HUES48 (cell line): ENCODE measurements around the gene AOX1.
"Not testable (repeated sequence)": the region's sequence is repeated elsewhere in the genome, so short reads cannot be mapped to it uniquely, and the experiment has no call there.

Source experiments
- H3K27ac ChIP-seq: one replicate; pipeline ENCODE4 v1.7.0; 2013; ENCODE audit warnings: low read depth, low read length, inconsistent platforms
- H3K27me3 ChIP-seq: 2 replicates; pipeline ENCODE4 v1.6.1; 2013; ENCODE audit warnings: mild to moderate bottlenecking, low read length; ENCODE audit not compliant: control insufficient read depth, insufficient read depth
- H3K36me3 ChIP-seq: 2 replicates; pipeline ENCODE4 v1.6.1; 2013; ENCODE audit warnings: low read length; ENCODE audit not compliant: control insufficient read depth, insufficient read depth
- H3K4me1 ChIP-seq: 2 replicates; pipeline ENCODE4 v1.6.1; 2013; ENCODE audit warnings: mild to moderate bottlenecking, low read length; ENCODE audit not compliant: control insufficient read depth, insufficient read depth
- H3K4me3 ChIP-seq: 2 replicates; pipeline ENCODE4 v1.5.1; 2013; ENCODE audit warnings: mild to moderate bottlenecking, low read depth, low read length
- H3K9ac ChIP-seq: 2 replicates; pipeline ENCODE4 v1.6.1; 2013; ENCODE audit warnings: mild to moderate bottlenecking, low read depth, low read length, moderate library complexity
- H3K9me3 ChIP-seq: 2 replicates; pipeline ENCODE4 v1.6.1; 2013; ENCODE audit warnings: low read length; ENCODE audit not compliant: control insufficient read depth, insufficient read depth

Gene AOX1

GRCh38 chr2:200682407-200682806, 96.6 kb downstream of the AOX1 start:
- not testable (repeated sequence) for H3K36me3 ChIP-seq, H3K9ac ChIP-seq, H3K27me3 ChIP-seq, H3K9me3 ChIP-seq, H3K4me3 ChIP-seq, H3K27ac ChIP-seq, H3K4me1 ChIP-seq

- Histone ChIP-seq H3K36me3 (no peaks in the 10 kb centered on the region), H3K27ac (no peak overlapping the region), H3K9ac (no peak overlapping the region), H3K9me3 (no peaks in the 10 kb centered on the region), H3K4me1 (no peaks in the 10 kb centered on the region), H3K27me3 (no peaks in the 10 kb centered on the region), H3K4me3 (no peak overlapping the region)
Observed at GRCh38 chr2:200687922-200688920, 102.4 kb downstream of the AOX1 start.

GRCh38 chr2:200689115-200689514, 103.3 kb downstream of the AOX1 start:
- no peak overlapping the region for H3K9ac ChIP-seq

DNA sequence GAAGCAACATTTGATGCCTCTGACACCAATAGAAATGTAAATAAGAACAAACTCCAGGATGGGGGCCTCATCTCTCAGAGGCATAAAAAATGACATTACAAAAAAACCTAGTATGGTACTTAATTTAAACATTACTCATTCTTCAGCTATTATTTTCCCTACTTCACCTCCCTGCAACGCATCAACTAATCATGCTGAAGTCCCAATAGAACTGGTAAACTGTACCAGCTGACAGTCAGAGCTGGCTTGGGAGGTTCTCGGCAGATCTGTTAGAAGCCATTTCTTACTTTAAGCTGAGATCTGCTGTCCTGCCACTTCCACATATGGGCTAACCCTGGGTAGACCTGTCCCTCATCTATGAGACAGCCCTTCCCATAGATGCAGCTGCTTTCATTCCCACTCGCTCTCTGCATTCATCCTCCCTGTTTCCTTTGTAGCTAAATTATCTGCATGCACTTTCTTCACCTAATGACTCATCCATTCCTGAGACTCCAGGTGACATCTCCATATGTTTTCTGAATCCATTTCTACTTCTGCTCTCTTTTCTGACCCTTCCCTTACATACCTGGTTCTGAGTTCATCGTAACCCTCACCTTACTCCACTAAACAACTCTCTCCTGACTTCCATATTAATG, 108.1 kb downstream of the AOX1 start:
- Histone ChIP-seq H3K27ac (no peak overlapping the region), H3K9me3 (no peaks in the 10 kb centered on the region), H3K4me3 (no peak overlapping the region), H3K27me3 (no peaks in the 10 kb centered on the region), H3K9ac (no peak overlapping the region), H3K36me3 (no peaks in the 10 kb centered on the region), H3K4me1 (no peaks in the 10 kb centered on the region)

More at GRCh38 chr2:200689115-200689514, 103.3 kb downstream of the AOX1 start:
- no peaks in the 10 kb centered on the region for H3K9me3 ChIP-seq
- H3K36me3 ChIP-seq = no peaks in the 10 kb centered on the region
- H3K27ac ChIP-seq = no peak overlapping the region
- H3K27me3 ChIP-seq = no peaks in the 10 kb centered on the region
- H3K4me3 ChIP-seq = no peak overlapping the region
- H3K4me1 ChIP-seq = no peaks in the 10 kb centered on the region

DNA sequence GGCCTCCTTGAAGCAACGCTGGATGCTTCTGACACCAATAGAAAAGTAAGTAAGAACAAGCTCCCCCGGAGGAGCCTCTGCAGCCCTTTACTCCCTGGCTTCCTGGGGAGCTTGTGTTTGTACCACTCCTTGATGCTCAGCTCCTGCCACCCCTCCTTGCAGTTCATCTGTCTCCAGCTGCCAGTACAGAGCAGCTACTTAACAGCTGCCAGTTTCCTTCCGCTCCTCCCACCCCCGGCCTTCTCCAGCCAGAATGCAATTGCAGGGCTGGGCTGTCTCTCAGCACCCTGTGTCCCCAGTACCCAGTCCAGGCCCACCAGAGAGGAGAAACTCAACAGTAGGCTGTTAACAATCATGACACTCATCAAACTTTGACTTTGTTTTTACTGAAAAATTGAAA, 109.4 kb downstream of the AOX1 start:
- Histone ChIP-seq H3K4me3 (no peak overlapping the region), H3K9me3 (no peaks in the 10 kb centered on the region), H3K27me3 (no peaks in the 10 kb centered on the region), H3K9ac (no peak overlapping the region), H3K4me1 (no peaks in the 10 kb centered on the region), H3K27ac (no peak overlapping the region), H3K36me3 (no peaks in the 10 kb centered on the region)

DNA sequence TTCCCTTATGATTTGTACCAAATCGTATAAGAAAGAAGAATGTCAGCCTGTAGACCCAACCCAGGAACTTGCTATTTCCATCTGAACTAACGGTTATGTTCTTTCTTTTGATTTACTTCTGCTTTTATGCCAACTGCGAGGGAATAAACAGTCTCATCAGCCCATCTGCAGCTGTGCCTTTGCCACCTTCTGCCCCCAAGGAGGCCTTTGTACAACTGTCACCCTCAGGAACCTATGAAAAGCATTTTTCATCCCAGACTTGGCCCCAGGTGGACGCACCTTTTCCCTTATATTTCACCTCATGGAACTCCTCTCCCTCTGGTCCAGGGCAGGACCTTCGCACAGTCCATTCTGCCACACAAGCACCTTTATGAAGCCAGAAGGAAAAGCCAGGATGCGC, 109.8 kb downstream of the AOX1 start:
- no peak overlapping the region for H3K9ac ChIP-seq
- H3K27ac ChIP-seq = no peak overlapping the region
- no peaks in the 10 kb centered on the region for H3K9me3 ChIP-seq
- H3K4me3 ChIP-seq = no peak overlapping the region
- H3K27me3 ChIP-seq = no peaks in the 10 kb centered on the region
- H3K4me1 ChIP-seq = no peaks in the 10 kb centered on the region
- no peaks in the 10 kb centered on the region for H3K36me3 ChIP-seq

DNA sequence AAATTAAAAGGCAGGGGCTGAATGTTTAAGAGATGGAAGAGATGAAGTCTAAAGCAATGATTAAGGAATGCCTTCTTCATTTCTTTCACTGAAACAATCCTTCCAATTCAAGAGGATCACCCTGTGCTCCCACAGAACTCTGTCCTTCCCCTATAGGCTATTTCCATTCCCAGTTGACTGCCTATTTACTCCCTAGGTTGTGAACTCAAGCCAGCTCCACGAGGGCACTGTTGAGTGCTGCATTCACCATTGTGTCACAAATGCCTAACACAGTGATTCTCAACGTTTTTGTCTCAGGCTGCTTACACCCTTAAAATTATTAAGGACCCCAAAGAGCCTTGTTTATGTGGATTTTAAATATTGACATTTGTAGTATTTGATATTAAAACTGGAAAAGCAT, 112.4 kb downstream of the AOX1 start:
- Histone ChIP-seq H3K9ac (no peak overlapping the region), H3K4me3 (no peak overlapping the region), H3K27ac (no peak overlapping the region), H3K4me1 (peaks cover 8% of the 10 kb centered on the region), H3K36me3 (no peaks in the 10 kb centered on the region), H3K9me3 (no peaks in the 10 kb centered on the region), H3K27me3 (no peaks in the 10 kb centered on the region)

GRCh38 chr2:200699310-200699709, 113.5 kb downstream of the AOX1 start:
- no peak overlapping the region for H3K27ac ChIP-seq
- no peaks in the 10 kb centered on the region for H3K36me3 ChIP-seq
- no peaks in the 10 kb centered on the region for H3K27me3 ChIP-seq
- H3K9me3 ChIP-seq = no peaks in the 10 kb centered on the region
- no peak overlapping the region for H3K4me3 ChIP-seq
- peaks cover 8% of the 10 kb centered on the region for H3K4me1 ChIP-seq
- no peak overlapping the region for H3K9ac ChIP-seq

GRCh38 chr2:200700856-200701255, 115.0 kb downstream of the AOX1 start:
- Histone ChIP-seq H3K36me3 (no peaks in the 10 kb centered on the region), H3K27me3 (no peaks in the 10 kb centered on the region), H3K9ac (no peak overlapping the region), H3K9me3 (no peaks in the 10 kb centered on the region), H3K4me1 (peaks cover 13% of the 10 kb centered on the region), H3K4me3 (no peak overlapping the region), H3K27ac (no peak overlapping the region)

DNA sequence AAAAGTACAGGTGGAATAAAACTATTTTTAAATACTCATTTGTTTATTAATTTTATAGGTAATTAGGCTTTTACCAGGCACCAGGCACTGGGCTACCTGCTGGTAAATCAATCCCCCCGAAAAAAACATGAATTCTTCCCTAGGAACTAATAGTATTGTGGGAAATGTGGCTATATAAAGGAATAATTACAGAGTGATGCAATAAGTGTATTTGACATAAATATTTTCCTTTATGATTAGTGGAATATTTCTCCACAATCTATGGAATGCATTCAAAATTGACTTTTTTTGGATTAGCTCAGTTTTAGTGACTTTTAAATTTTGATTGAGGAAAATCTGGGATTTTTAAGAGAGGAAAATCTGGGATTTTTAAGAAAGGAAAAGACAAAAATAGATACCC, 116.2 kb downstream of the AOX1 start:
- Histone ChIP-seq H3K4me3 (no peak overlapping the region), H3K9me3 (no peaks in the 10 kb centered on the region), H3K36me3 (no peaks in the 10 kb centered on the region), H3K4me1 (peaks cover 16% of the 10 kb centered on the region), H3K27me3 (no peaks in the 10 kb centered on the region), H3K27ac (no peak overlapping the region), H3K9ac (no peak overlapping the region)

GRCh38 chr2:200702646-200703118, 116.9 kb downstream of the AOX1 start:
- Histone ChIP-seq H3K9me3 (no peaks in the 10 kb centered on the region), H3K9ac (no peak overlapping the region), H3K4me1 (peaks cover 16% of the 10 kb centered on the region), H3K27ac (no peak overlapping the region), H3K4me3 (no peak overlapping the region), H3K27me3 (no peaks in the 10 kb centered on the region), H3K36me3 (no peaks in the 10 kb centered on the region)
